Testis (tissue), 3 donors: ENCODE results near the gene COL25A1. TPM values are rescaled to one million over a fixed set of nuclear protein-coding genes. Genes with fewer than 3 reads are reported as not detected.

Experiments
- DNase-seq: peaks from one replicate; pipeline ENCODE4 v3.0.0-alpha.2; 2019
- H3K27ac ChIP-seq, 2 donors: fragments of 200-600 bp; sonication (generic); one replicate each; pipeline ENCODE4 v1.5.1; 2019
- H3K27me3 ChIP-seq: fragments of 200-600 bp; sonication (generic); one replicate; pipeline ENCODE4 v1.5.1; 2019
- H3K36me3 ChIP-seq: fragments of 200-600 bp; sonication (generic); one replicate; pipeline ENCODE4 v1.5.1; 2017; ENCODE audit warnings: low read depth; ENCODE audit errors: missing control alignments
- H3K4me1 ChIP-seq: fragments of 200-600 bp; sonication (generic); one replicate; pipeline ENCODE4 v1.5.1; 2019
- H3K4me3 ChIP-seq, 2 donors: fragments of 200-600 bp; sonication (generic); one replicate each; pipeline ENCODE4 v1.5.1; 2017 to 2019
- H3K9me3 ChIP-seq: fragments of 200-600 bp; sonication (generic); one replicate; pipeline ENCODE4 v1.5.1; 2017
- CTCF ChIP-seq, 3 experiments: fragments of 450-650 bp in 2 of 3; fragments of 200-600 bp in 1 of 3; sonication (generic) in 1 of 3; IDR thresholded peaks; one replicate each; pipeline ENCODE4 v1.5.1; 2016 to 2019; ENCODE audit warnings: antibody characterized with exemption in 3 of 3, mild to moderate bottlenecking in 2 of 3, moderate library complexity in 1 of 3
- POLR2A ChIP-seq: fragments of 450-650 bp; IDR thresholded peaks from one replicate; pipeline ENCODE4 v1.6.1; 2017; ENCODE audit warnings: antibody characterized with exemption, mild to moderate bottlenecking, moderate library complexity
- WGBS, 2 donors: methylation state at CpG; one replicate each; pipeline ENCODE4 v1.1.5; 2018; 5-methylcytosine and 5-hydroxymethylcytosine counted together
- intact Hi-C: fragments of 100-400 bp; cut with DNase I; formaldehyde crosslinking; loops from one replicate; pipeline ENCODE4 v1.15.1; 2023; ENCODE audit warnings: low total_unique reads
- polyA plus RNA-seq: library from polyadenylated mRNA; stranded (reverse); fragments of 350-450 nt; fragmentation: Illumina TruSeq; extraction: RNeasy Lipid Tissue Mini Kit (QIAGEN cat#74804); gene quantifications from one replicate; pipeline ENCODE4 v1.2.3, GENCODE V29; 2014; ENCODE audit warnings: low read depth, low replicate concordance; ENCODE audit not compliant: insufficient read depth
- total RNA-seq, 2 donors: library from RNA; depleted of rRNA; stranded (reverse); fragments of >200 nt; gene quantifications; one replicate each; pipeline ENCODE4 v1.2.3, GENCODE V29; 2016

COL25A1 gene
- total and polyA plus RNA-seq, 3 donors from 2014 or later, result 11.7 to 19.2 (median 17.2) TPM

- no peaks in the 10 kb centered on the region for H3K9me3 ChIP-seq
- no peaks in the 10 kb centered on the region for H3K27me3 ChIP-seq
- no peaks in the 10 kb centered on the region for H3K36me3 ChIP-seq
- DNase-seq, result no peak
- H3K27ac ChIP-seq, result no peak overlapping the region
- no peak for TF ChIP-seq CTCF (IDR thresholded peaks at IDR 0.05)
- TF ChIP-seq POLR2A, result no peak
- WGBS, 2 donors, result 95% methylated on average over 5 of the region's 5 CpGs
- no peaks in the 10 kb centered on the region for H3K4me1 ChIP-seq
- no peak overlapping the region for H3K4me3 ChIP-seq
- intact Hi-C loops, result no loop called here
These were observed 380.3 kb downstream of the COL25A1 start for GRCh38 chr4:108922191-108922590.

GRCh38 chr4:108920395-108921087 is 381.9 kb downstream of the COL25A1 start:
- H3K27ac ChIP-seq, result no peak overlapping the region
- no peak for DNase-seq
- no peaks in the 10 kb centered on the region for H3K27me3 ChIP-seq
- intact Hi-C loops, result no loop called here
- no peaks in the 10 kb centered on the region for H3K9me3 ChIP-seq
- TF ChIP-seq CTCF (IDR thresholded peaks at IDR 0.05) (no peak), POLR2A (no peak)
- H3K36me3 ChIP-seq, result no peaks in the 10 kb centered on the region
- H3K4me1 ChIP-seq, result no peaks in the 10 kb centered on the region
- H3K4me3 ChIP-seq, result no peak overlapping the region
- WGBS, 2 donors, result 79 to 85% methylated on average over 2 of the region's 2 CpGs

- no peak overlapping the region for H3K4me3 ChIP-seq
- TF ChIP-seq CTCF (IDR thresholded peaks at IDR 0.05) (no peak), POLR2A (no peak)
- H3K27ac ChIP-seq, result no peak overlapping the region
- no peak for DNase-seq
- H3K9me3 ChIP-seq, result no peaks in the 10 kb centered on the region
- no peaks in the 10 kb centered on the region for H3K27me3 ChIP-seq
- WGBS, 2 donors, result 86 to 89% methylated on average over 5 of the region's 5 CpGs
- no peaks in the 10 kb centered on the region for H3K36me3 ChIP-seq
- H3K4me1 ChIP-seq, result no peaks in the 10 kb centered on the region
- intact Hi-C loops, result no loop called here
These were observed 383.1 kb downstream of the COL25A1 start for GRCh38 chr4:108919226-108919893.

GRCh38 chr4:108917255-108917654 is 385.2 kb downstream of the COL25A1 start:
- no peak overlapping the region for H3K4me3 ChIP-seq
- 76 to 83% methylated on average over 5 of the region's 5 CpGs for WGBS, 2 donors
- no peak overlapping the region for H3K27ac ChIP-seq
- no peaks in the 10 kb centered on the region for H3K4me1 ChIP-seq
- no peaks in the 10 kb centered on the region for H3K36me3 ChIP-seq
- no peak for TF ChIP-seq CTCF (IDR thresholded peaks at IDR 0.05)
- no peak for TF ChIP-seq POLR2A
- DNase-seq, result no peak
- intact Hi-C loops, result no loop called here
- no peaks in the 10 kb centered on the region for H3K9me3 ChIP-seq
- H3K27me3 ChIP-seq, result no peaks in the 10 kb centered on the region

GRCh38 chr4:108916638-108917037 is 385.8 kb downstream of the COL25A1 start:
- intact Hi-C loops, result no loop called here
- no peaks in the 10 kb centered on the region for H3K36me3 ChIP-seq
- H3K27ac ChIP-seq, result no peak overlapping the region
- no peaks in the 10 kb centered on the region for H3K9me3 ChIP-seq
- H3K4me1 ChIP-seq, result no peaks in the 10 kb centered on the region
- no peak for DNase-seq
- 60 to 72% methylated on average over 4 of the region's 4 CpGs for whole genome bisulfite sequencing, 2 donors
- H3K4me3 ChIP-seq, result no peak overlapping the region
- TF ChIP-seq CTCF (IDR thresholded peaks at IDR 0.05), result no peak
- TF ChIP-seq POLR2A, result no peak
- no peaks in the 10 kb centered on the region for H3K27me3 ChIP-seq
